Mesothelial cell of epicardium (in vitro differentiated cells): ENCODE data around the gene SIDT2. TPM values are rescaled to one million over a fixed set of nuclear protein-coding genes. Genes with fewer than 3 reads are reported as not detected.

ENCODE experiments used
- DNase-seq, 2 experiments: peaks; one replicate each; pipeline ENCODE4 v3.0.0; 2021; ENCODE audit warnings: low spot score in 2 of 2; ENCODE audit not compliant: unreplicated experiment in 2 of 2
- H3K27ac Mint-ChIP-seq: 2 replicates; pipeline ENCODE4 v1.8.0; 2021; ENCODE audit warnings: mixed read lengths
- H3K27me3 Mint-ChIP-seq: 2 replicates; pipeline ENCODE4 v1.8.0; 2021; ENCODE audit warnings: low read depth, mixed read lengths
- H3K36me3 Mint-ChIP-seq: 2 replicates; pipeline ENCODE4 v1.8.0; 2021; ENCODE audit warnings: mixed read lengths
- H3K4me1 Mint-ChIP-seq: 2 replicates; pipeline ENCODE4 v1.8.0; 2021; ENCODE audit warnings: mixed read lengths
- H3K4me3 Mint-ChIP-seq: 2 replicates; pipeline ENCODE4 v1.8.0; 2021; ENCODE audit warnings: mild to moderate bottlenecking, moderate library complexity, mixed read lengths
- H3K9me3 Mint-ChIP-seq: 2 replicates; pipeline ENCODE4 v1.8.0; 2021; ENCODE audit warnings: mixed read lengths
- total RNA-seq: library from RNA; stranded (reverse); gene quantifications from 3 replicates; pipeline ENCODE4 v1.2.1, GENCODE V29; 2021
- TF ChIP-seq, protein P1 (sequence below): fragments of 200-600 bp; sonication (generic); IDR thresholded peaks from one replicate; pipeline ENCODE4 v1.5.0; 2021; ENCODE audit warnings: antibody characterized with exemption; ENCODE audit not compliant: unreplicated experiment

SIDT2 gene
- total RNA-seq, 1 donor from 2014 or later = 41.7 TPM

DNA sequence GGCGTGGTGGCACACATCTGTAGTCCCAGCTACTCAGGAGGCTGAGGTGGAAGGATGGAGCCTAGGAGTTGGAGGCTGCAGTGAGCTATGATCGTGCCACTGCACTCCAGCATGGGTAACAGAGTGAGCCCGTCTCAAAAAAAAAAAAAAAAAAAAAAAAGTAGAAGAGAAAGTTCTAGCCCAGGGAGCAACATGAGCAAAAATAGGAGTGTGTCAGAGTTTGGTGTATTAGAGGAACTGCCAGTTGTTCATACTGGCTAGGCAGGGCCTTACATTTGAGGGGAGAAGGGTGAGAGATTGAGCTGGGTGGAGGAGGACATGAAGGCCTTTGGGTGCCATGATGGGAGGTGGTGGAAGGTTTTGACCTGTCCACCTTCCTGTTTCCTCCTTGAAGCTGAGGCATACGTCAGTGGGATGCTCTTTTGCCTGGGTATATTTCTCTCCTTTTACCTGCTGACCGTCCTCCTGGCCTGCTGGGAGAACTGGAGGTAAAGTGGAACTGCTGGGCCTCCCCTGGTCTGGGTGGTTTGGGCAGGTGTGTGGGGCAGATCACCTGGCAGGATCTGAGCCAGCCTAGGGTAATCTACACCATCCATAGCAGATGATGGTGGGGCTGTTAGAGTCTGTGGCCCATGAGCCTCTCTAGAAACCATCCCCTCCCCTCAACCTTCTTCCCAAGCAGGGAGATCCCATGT lies 7.3 kb downstream of the SIDT2 start:
- Mint-ChIP-seq H3K27ac (no peak overlapping the region), H3K4me1 (peaks cover 10% of the 10 kb centered on the region), H3K9me3 (no peaks in the 10 kb centered on the region), H3K4me3 (no peak overlapping the region), H3K36me3 (peaks cover 10% of the 10 kb centered on the region), H3K27me3 (no peaks in the 10 kb centered on the region)
- TF ChIP-seq, protein P1, sequence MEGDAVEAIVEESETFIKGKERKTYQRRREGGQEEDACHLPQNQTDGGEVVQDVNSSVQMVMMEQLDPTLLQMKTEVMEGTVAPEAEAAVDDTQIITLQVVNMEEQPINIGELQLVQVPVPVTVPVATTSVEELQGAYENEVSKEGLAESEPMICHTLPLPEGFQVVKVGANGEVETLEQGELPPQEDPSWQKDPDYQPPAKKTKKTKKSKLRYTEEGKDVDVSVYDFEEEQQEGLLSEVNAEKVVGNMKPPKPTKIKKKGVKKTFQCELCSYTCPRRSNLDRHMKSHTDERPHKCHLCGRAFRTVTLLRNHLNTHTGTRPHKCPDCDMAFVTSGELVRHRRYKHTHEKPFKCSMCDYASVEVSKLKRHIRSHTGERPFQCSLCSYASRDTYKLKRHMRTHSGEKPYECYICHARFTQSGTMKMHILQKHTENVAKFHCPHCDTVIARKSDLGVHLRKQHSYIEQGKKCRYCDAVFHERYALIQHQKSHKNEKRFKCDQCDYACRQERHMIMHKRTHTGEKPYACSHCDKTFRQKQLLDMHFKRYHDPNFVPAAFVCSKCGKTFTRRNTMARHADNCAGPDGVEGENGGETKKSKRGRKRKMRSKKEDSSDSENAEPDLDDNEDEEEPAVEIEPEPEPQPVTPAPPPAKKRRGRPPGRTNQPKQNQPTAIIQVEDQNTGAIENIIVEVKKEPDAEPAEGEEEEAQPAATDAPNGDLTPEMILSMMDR = no peak
- no peak for DNase-seq

DNA sequence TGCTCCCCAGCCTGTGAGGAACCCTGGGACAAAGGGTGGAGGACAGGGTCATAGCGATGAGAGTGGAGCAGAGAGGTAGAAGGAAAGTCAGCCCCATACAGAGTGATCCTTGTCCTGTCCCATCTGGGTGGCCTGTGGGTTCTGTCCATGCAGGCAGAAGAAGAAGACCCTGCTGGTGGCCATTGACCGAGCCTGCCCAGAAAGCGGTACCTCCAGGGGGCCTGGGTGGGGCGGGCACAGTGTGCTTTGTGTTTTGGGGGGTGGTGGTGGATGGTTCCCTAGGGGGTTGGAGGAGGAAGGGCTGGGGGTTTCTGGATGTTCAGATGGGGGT lies 7.9 kb downstream of the SIDT2 start:
- Mint-ChIP-seq H3K27ac (no peak overlapping the region), H3K4me3 (no peak overlapping the region), H3K4me1 (peaks cover 7% of the 10 kb centered on the region), H3K27me3 (no peaks in the 10 kb centered on the region), H3K9me3 (no peaks in the 10 kb centered on the region), H3K36me3 (peaks cover 10% of the 10 kb centered on the region)
- TF ChIP-seq, protein P1 = no peak
- no peak for DNase-seq

DNA sequence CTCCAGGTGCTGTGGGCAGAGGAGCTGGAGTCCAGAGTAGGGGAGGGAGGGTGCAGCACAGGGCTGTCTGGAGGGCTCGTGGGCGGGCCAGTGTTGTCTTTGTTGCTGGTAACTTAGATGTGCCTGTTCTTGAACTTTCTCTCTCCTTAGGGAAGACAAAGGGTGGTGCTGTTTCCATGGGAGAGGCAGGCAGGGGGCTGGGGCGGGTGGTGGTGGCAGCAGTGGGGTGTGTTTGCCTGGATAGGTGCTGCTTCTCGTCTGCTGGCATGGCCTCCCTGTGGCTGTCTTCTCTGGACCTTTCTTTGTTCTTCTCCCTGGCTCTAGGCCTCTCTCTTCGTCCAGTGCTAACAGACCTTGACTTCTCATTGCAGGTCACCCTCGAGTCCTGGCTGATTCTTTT lies 8.5 kb downstream of the SIDT2 start:
- Mint-ChIP-seq H3K27me3 (no peaks in the 10 kb centered on the region), H3K27ac (no peak overlapping the region), H3K4me1 (peaks cover 7% of the 10 kb centered on the region), H3K9me3 (no peaks in the 10 kb centered on the region), H3K36me3 (peaks cover 10% of the 10 kb centered on the region), H3K4me3 (no peak overlapping the region)
- TF ChIP-seq, protein P1 = no peak
- no peak for DNase-seq

DNA sequence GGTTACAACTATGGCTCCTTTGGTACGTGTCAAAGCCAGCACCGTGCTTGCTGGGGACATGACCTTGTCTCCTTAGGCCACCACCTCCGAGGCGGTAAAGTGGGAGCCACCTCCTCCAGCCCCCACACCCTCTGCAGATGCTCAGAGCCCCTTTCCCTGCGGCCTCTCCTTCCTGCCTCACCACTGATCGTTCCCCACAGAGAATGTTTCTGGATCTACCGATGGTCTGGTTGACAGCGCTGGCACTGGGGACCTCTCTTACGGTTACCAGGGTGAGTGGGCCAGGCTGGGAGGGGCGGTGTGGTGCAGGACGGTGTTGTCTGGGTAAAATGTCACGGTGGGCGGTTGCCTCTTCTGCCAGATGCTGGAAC lies 8.9 kb downstream of the SIDT2 start:
- Mint-ChIP-seq H3K27me3 (no peaks in the 10 kb centered on the region), H3K9me3 (no peaks in the 10 kb centered on the region), H3K4me3 (no peak overlapping the region), H3K36me3 (peaks cover 10% of the 10 kb centered on the region), H3K4me1 (peaks cover 7% of the 10 kb centered on the region), H3K27ac (no peak overlapping the region)
- DNase-seq = no peak
- TF ChIP-seq, protein P1 = no peak

DNA sequence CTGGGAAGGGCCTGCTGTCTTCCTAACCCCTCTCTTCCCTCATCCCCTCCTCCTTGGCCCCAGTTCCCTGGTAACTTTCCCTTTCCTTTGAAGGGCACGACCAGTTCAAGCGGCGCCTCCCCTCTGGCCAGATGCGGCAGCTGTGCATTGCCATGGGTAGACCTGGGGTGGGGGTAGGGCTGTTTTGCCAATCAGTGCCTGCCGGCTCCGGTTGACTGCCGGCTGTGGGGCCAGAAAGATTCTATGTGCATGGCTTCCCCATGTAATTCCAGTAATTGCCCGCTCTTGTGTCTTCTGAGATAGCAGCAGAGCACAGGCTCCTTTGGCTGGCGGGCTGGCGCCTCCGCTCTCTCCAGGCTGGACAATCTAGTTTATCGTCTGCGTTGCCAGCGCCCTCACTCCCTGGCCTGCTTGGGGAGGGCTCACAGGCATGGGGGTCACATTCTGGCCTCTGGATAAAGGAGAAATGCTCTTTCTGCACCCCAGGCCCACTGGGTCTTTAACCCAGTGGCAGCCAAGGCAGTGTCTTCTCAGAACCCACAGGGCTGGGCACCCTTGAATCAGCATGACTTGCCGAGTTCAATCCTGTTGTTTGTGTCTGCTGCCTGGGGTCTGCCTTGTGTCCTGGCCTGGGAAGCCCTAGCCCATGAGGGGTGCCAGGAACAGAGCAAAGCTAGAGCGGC lies 9.4 kb downstream of the SIDT2 start:
- Mint-ChIP-seq H3K36me3 (peaks cover 9% of the 10 kb centered on the region), H3K27me3 (no peaks in the 10 kb centered on the region), H3K4me1 (peaks cover 7% of the 10 kb centered on the region), H3K27ac (no peak overlapping the region), H3K9me3 (no peaks in the 10 kb centered on the region), H3K4me3 (no peak overlapping the region)
- peak in 1 of 2 experiments; percentile 18 for DNase-seq
- TF ChIP-seq, protein P1 = no peak
